CD14-positive monocyte (primary cell): Measurements from ENCODE around the gene PLXDC2. TPM values are rescaled to one million over a fixed set of nuclear protein-coding genes. Genes with fewer than 3 reads are reported as not detected.

ENCODE experiments used
- DNase-seq, 3 donors: peaks; one replicate each; pipeline ENCODE4 v3.0.0-alpha.2; 2011 to 2022
- H2AFZ ChIP-seq: 2 replicates; pipeline ENCODE4 v1.6.0; 2012; ENCODE audit warnings: mild to moderate bottlenecking, low read depth, low read length, inconsistent platforms; ENCODE audit not compliant: insufficient read depth, poor library complexity, severe bottlenecking
- H3K27ac ChIP-seq, 2 donors: 1 replicate in 1 of 2; 2 replicates in 1 of 2; pipeline ENCODE4 v1.5.1; 2012 to 2013; ENCODE audit warnings: low read length in 2 of 2, control low read depth in 1 of 2, inconsistent platforms in 1 of 2, low read depth in 1 of 2, mild to moderate bottlenecking in 1 of 2
- H3K27me3 ChIP-seq, 2 donors: one replicate each; pipeline versions ENCODE4 v1.6.0 to v1.6.1; 2011 to 2013; ENCODE audit warnings: low read length in 2 of 2; ENCODE audit not compliant: control insufficient read depth in 2 of 2, insufficient read depth in 2 of 2
- H3K36me3 ChIP-seq, 2 donors: replicated peaks in 1 of 2; 1 replicate in 1 of 2; 2 replicates in 1 of 2; pipeline versions ENCODE4 v1.5.1 to v1.6.1; 2012 to 2013; ENCODE audit warnings: low read length in 2 of 2, control low read depth in 1 of 2, inconsistent platforms in 1 of 2, mild to moderate bottlenecking in 1 of 2; ENCODE audit not compliant: insufficient read depth in 2 of 2, control insufficient read depth in 1 of 2
- H3K4me1 ChIP-seq, 2 donors: 1 replicate in 1 of 2; 2 replicates in 1 of 2; pipeline versions ENCODE4 v1.5.1 to v1.6.1; 2012 to 2013; ENCODE audit warnings: low read length in 2 of 2, control low read depth in 1 of 2, inconsistent platforms in 1 of 2, mild to moderate bottlenecking in 1 of 2, moderate library complexity in 1 of 2; ENCODE audit not compliant: insufficient read depth in 2 of 2, control insufficient read depth in 1 of 2
- H3K4me2 ChIP-seq: replicated peaks from 2 replicates; pipeline ENCODE3; 2012; ENCODE audit warnings: low read length, moderate library complexity, mild to moderate bottlenecking; ENCODE audit not compliant: poor library complexity, severe bottlenecking; ENCODE audit errors: extremely low read depth
- H3K4me3 ChIP-seq, 3 experiments: fragments of 200-600 bp in 1 of 3; sonication (generic) in 1 of 3; replicated peaks in 1 of 3; 1 replicate in 2 of 3; 2 replicates in 1 of 3; pipeline ENCODE4 v1.5.1; 2011 to 2013; ENCODE audit warnings: low read length in 3 of 3, mild to moderate bottlenecking in 3 of 3, control low read depth in 2 of 3, low read depth in 2 of 3, inconsistent platforms in 1 of 3, moderate library complexity in 1 of 3
- H3K79me2 ChIP-seq: 2 replicates; pipeline ENCODE4 v1.6.0; 2012; ENCODE audit warnings: mild to moderate bottlenecking, control low read depth, inconsistent platforms, low read length, moderate library complexity; ENCODE audit not compliant: insufficient read depth
- H3K9ac ChIP-seq: 2 replicates; pipeline ENCODE4 v1.6.0; 2017; ENCODE audit warnings: low read length, mild to moderate bottlenecking; ENCODE audit not compliant: insufficient read depth, poor library complexity, severe bottlenecking
- H3K9me3 ChIP-seq, 2 donors: replicated peaks in 1 of 2; 1 replicate in 1 of 2; 2 replicates in 1 of 2; pipeline versions ENCODE4 v1.5.1 to v1.6.1; 2012 to 2013; ENCODE audit warnings: low read length in 2 of 2, control low read depth in 1 of 2; ENCODE audit not compliant: control insufficient read depth in 1 of 2, insufficient read depth in 1 of 2
- H4K20me1 ChIP-seq: 2 replicates; pipeline ENCODE4 v1.6.0; 2012; ENCODE audit warnings: mild to moderate bottlenecking, low read length, control low read depth, moderate library complexity; ENCODE audit not compliant: insufficient read depth
- H3K27ac Mint-ChIP-seq, 7 donors: one replicate each; pipeline ENCODE4 v1.8.0; 2020; ENCODE audit warnings: mild to moderate bottlenecking in 7 of 7, mixed read lengths in 7 of 7, moderate library complexity in 6 of 7, inconsistent platforms in 2 of 7
- H3K27me3 Mint-ChIP-seq, 3 donors: one replicate each; pipeline ENCODE4 v1.8.0; 2021 to 2022; ENCODE audit warnings: low read depth in 3 of 3, mild to moderate bottlenecking in 3 of 3, mixed read lengths in 3 of 3, moderate library complexity in 3 of 3, inconsistent platforms in 1 of 3
- H3K36me3 Mint-ChIP-seq, 2 donors: one replicate each; pipeline ENCODE4 v1.8.0; 2020; ENCODE audit warnings: mixed read lengths in 2 of 2, inconsistent platforms in 1 of 2, mild to moderate bottlenecking in 1 of 2
- H3K4me1 Mint-ChIP-seq: one replicate; pipeline ENCODE4 v1.8.0; 2020; ENCODE audit warnings: mild to moderate bottlenecking, mixed read lengths
- H3K4me3 Mint-ChIP-seq, 2 donors: one replicate each; pipeline ENCODE4 v1.8.0; 2020; ENCODE audit warnings: mild to moderate bottlenecking in 2 of 2, mixed read lengths in 2 of 2, moderate library complexity in 1 of 2
- H3K9me3 Mint-ChIP-seq, 7 donors: one replicate each; pipeline ENCODE4 v1.8.0; 2020 to 2022; ENCODE audit warnings: mixed read lengths in 7 of 7, mild to moderate bottlenecking in 6 of 7, moderate library complexity in 6 of 7, inconsistent platforms in 2 of 7
- CTCF ChIP-seq: fragments of 200-600 bp; IDR thresholded peaks from one replicate; pipeline ENCODE4 v1.8.0; 2022; ENCODE audit warnings: antibody characterized with exemption, mild to moderate bottlenecking
- WGBS: methylation state at CpG from one replicate; pipeline ENCODE4 v1.1.5; 2013; ENCODE audit warnings: missing lambda C conversion rate; ENCODE audit not compliant: insufficient coverage; 5-methylcytosine and 5-hydroxymethylcytosine counted together
- intact Hi-C, 2 donors: fragments of 100-400 bp; cut with micrococcal nuclease; formaldehyde crosslinking; loops; one replicate each; pipeline versions ENCODE4 v1.15.0 to v1.15.1; 2023
- polyA plus RNA-seq, 3 donors: library from polyadenylated mRNA; depleted of rRNA in 1 of 3; unstranded in 2 of 3; stranded (reverse) in 1 of 3; fragments of 300-500 nt in 2 of 3; fragments of >200 nt in 1 of 3; fragmentation: Illumina TruSeq in 2 of 3; gene quantifications; 1 replicate in 2 of 3; 2 replicates in 1 of 3; pipeline ENCODE4 v1.2.3, GENCODE V29; 2012 to 2021

Gene PLXDC2
- polyA plus RNA-seq, 3 donors = 37.5 to 128 (median 93.6) TPM

GRCh38 chr10:19819419-19820033 is 3.3 kb downstream of the PLXDC2 start:
- H3K27me3 ChIP-seq = no peaks in the 10 kb centered on the region
- peak overlapping the region; percentile 91 for H3K9ac ChIP-seq
- peak; percentile 76 to 95 (median 81) for DNase-seq
- peaks cover 3 to 7% (median 5%) of the 10 kb centered on the region in 3 donors for H3K27me3 Mint-ChIP-seq
- H4K20me1 ChIP-seq = peaks cover 68% of the 10 kb centered on the region
- peak overlapping the region in 1 of 2 donors; percentile 93 for H3K27ac ChIP-seq
- peak overlapping the region; percentile 97 for H3K4me2 ChIP-seq
- H3K79me2 ChIP-seq = peaks cover 93% of the 10 kb centered on the region
- TF ChIP-seq CTCF = peak; percentile 82
- no peaks in the 10 kb centered on the region for H3K9me3 Mint-ChIP-seq
- peak overlapping the region; percentile 83 to 93 (median 90) for H3K4me3 ChIP-seq
- H3K9me3 ChIP-seq = no peaks in the 10 kb centered on the region
- no peak overlapping the region for H2AFZ ChIP-seq
- H3K4me1 ChIP-seq = peaks cover 27 to 51% of the 10 kb centered on the region in 2 donors
- peaks cover 17 to 29% of the 10 kb centered on the region in 2 donors for H3K36me3 Mint-ChIP-seq
- peaks cover 52% of the 10 kb centered on the region for H3K4me1 Mint-ChIP-seq
- no peaks in the 10 kb centered on the region for H3K36me3 ChIP-seq
- WGBS = no CpG with 5 or more reads among the region's 2 CpGs
- H3K4me3 Mint-ChIP-seq = peak overlapping the region; percentile 99
- peak overlapping the region in 6 of 7 donors; percentile 60 to 98 (median 96) for H3K27ac Mint-ChIP-seq
- intact Hi-C loops = loop anchor here in 1 of 2 donors (2.0 to 5.0 kb wide), 3 partner anchors 13 to 183 kb away; no protein-coding TSS in a partner anchor

GRCh38 chr10:19824381-19825342 is 8.4 kb downstream of the PLXDC2 start:
- Mint-ChIP-seq H3K4me3 (peak overlapping the region in 1 of 2 donors; percentile 64), H3K36me3 (peaks cover 21 to 45% of the 10 kb centered on the region in 2 donors), H3K27me3 (no peaks in the 10 kb centered on the region), H3K9me3 (no peaks in the 10 kb centered on the region), H3K27ac (peak overlapping the region; percentile 93 to 97 (median 94)), H3K4me1 (peaks cover 83% of the 10 kb centered on the region)
- DNase-seq = peak; percentile 69 to 91 (median 73)
- Histone ChIP-seq H3K27ac (peak overlapping the region in 1 of 2 donors; percentile 92), H4K20me1 (peaks cover 62% of the 10 kb centered on the region), H3K4me2 (peak overlapping the region; percentile 71), H3K9ac (peak overlapping the region; percentile 27), H2AFZ (no peak overlapping the region), H3K27me3 (no peaks in the 10 kb centered on the region), H3K36me3 (no peaks in the 10 kb centered on the region), H3K79me2 (peaks cover 97% of the 10 kb centered on the region), H3K4me3 (peak overlapping the region in 1 of 3 experiments; percentile 63), H3K4me1 (peaks cover 66 to 78% of the 10 kb centered on the region in 2 donors), H3K9me3 (no peaks in the 10 kb centered on the region)
- intact Hi-C loops = loop anchor here in 1 of 2 donors (5.0 kb wide), 1 partner anchor 178 kb away; no protein-coding TSS in a partner anchor
- WGBS = 0% methylated on average over 2 of the region's 5 CpGs
- no peak for TF ChIP-seq CTCF
